Smooth muscle cell (in vitro differentiated cells): Measurements from ENCODE around the gene LMTK2. TPM values are rescaled to one million over a fixed set of nuclear protein-coding genes. Genes with fewer than 3 reads are reported as not detected.

Experiments
- DNase-seq: peaks from one replicate; lab custom pipeline; 2025; ENCODE audit not compliant: unreplicated experiment; lab: John Stamatoyannopoulos, UW
- H2AFZ ChIP-seq: fragments of 200-600 bp; sonication (generic); 2 replicates; pipeline ENCODE4 v1.6.0; 2016; ENCODE audit warnings: antibody characterized with exemption, low read depth, mild to moderate bottlenecking
- H3F3A ChIP-seq: fragments of 200-600 bp; sonication (generic); 2 replicates; pipeline ENCODE4 v1.6.0; 2017; ENCODE audit warnings: antibody characterized with exemption, low read depth
- H3K27ac ChIP-seq: fragments of 200-600 bp; sonication (generic); 2 replicates; pipeline ENCODE4 v1.5.1; 2016; ENCODE audit warnings: low read depth, mild to moderate bottlenecking
- H3K27me3 ChIP-seq: fragments of 200-600 bp; sonication (generic); 2 replicates; pipeline ENCODE4 v1.6.1; 2016; ENCODE audit warnings: low read depth, mild to moderate bottlenecking
- H3K36me3 ChIP-seq: fragments of 200-600 bp; sonication (generic); 2 replicates; pipeline ENCODE4 v1.5.1; 2016; ENCODE audit warnings: low read depth
- H3K4me1 ChIP-seq: fragments of 200-600 bp; sonication (generic); 2 replicates; pipeline ENCODE4 v1.5.1; 2016; ENCODE audit warnings: low read depth
- H3K4me2 ChIP-seq: fragments of 200-600 bp; sonication (generic); 2 replicates; pipeline ENCODE4 v1.6.0; 2016; ENCODE audit warnings: mild to moderate bottlenecking
- H3K4me3 ChIP-seq: fragments of 200-600 bp; sonication (generic); 2 replicates; pipeline ENCODE4 v1.5.1; 2016; ENCODE audit warnings: mild to moderate bottlenecking
- H3K79me2 ChIP-seq: fragments of 200-600 bp; sonication (generic); 2 replicates; pipeline ENCODE4 v1.6.0; 2016; ENCODE audit warnings: low read depth, mild to moderate bottlenecking
- H3K9ac ChIP-seq: fragments of 200-600 bp; sonication (generic); 2 replicates; pipeline ENCODE4 v1.6.0; 2016; ENCODE audit warnings: low read depth
- H3K9me3 ChIP-seq: fragments of 200-600 bp; sonication (generic); replicated peaks from 2 replicates; pipeline ENCODE4 v1.5.1; 2016; ENCODE audit warnings: low read depth
- H4K20me1 ChIP-seq: fragments of 200-600 bp; sonication (generic); 2 replicates; pipeline ENCODE4 v1.6.0; 2016; ENCODE audit warnings: low read depth
- WGBS: methylation state at CpG from one replicate; pipeline ENCODE4 v1.1.7; 2016; ENCODE audit warnings: low lambda C conversion rate; 5-methylcytosine and 5-hydroxymethylcytosine counted together
- polyA plus RNA-seq: library from polyadenylated mRNA; unstranded; fragments of >200 nt; fragmentation: Nextera tagmentation; extraction: Ambion mirVana; gene quantifications from 2 replicates; pipeline ENCODE4 v1.2.1, GENCODE V29; 2016
- total RNA-seq: library from RNA; depleted of rRNA; stranded (reverse); fragments of >200 nt; gene quantifications from 2 replicates; pipeline ENCODE4 v1.2.3, GENCODE V29; 2014
- TF ChIP-seq, protein P1 (sequence below): fragments of 200-600 bp; sonication (generic); IDR thresholded peaks from 2 replicates; pipeline ENCODE4 v1.5.1; 2017; ENCODE audit warnings: borderline replicate concordance, mild to moderate bottlenecking, antibody characterized with exemption; ENCODE audit not compliant: insufficient read depth, poor library complexity, severe bottlenecking

The LMTK2 gene
- total and polyA plus RNA-seq, 2 experiments from 2014 or later = 3.0 to 8.7 TPM

DNA sequence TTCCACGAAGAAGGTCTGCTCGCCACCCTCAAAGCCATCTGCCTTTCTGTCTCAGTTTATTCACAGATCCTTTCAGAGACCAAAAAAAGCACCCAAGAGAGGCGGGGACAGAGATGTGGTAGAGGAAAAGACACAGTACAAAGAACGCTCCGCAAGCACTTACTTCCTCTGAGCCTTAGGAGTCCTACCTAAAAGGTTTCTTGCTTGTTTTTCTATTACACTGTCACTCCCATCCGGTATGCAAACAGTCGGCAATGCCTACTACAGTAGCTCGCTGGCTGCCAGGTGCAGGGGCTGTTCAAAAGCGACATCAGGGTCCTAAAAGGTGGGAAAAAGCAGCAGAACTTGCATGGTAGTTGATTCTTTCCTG, 144.6 kb downstream of the LMTK2 start:
- Histone ChIP-seq H4K20me1 (peaks cover 3% of the 10 kb centered on the region), H3K36me3 (no peaks in the 10 kb centered on the region), H3K27me3 (no peaks in the 10 kb centered on the region), H3K4me2 (peak overlapping the region; percentile 98), H3K27ac (no peak overlapping the region), H3K4me1 (peaks cover 14% of the 10 kb centered on the region), H3F3A (no peaks in the 10 kb centered on the region), H2AFZ (peak overlapping the region; percentile 88), H3K9me3 (no peaks in the 10 kb centered on the region), H3K79me2 (peaks cover 22% of the 10 kb centered on the region), H3K4me3 (peak overlapping the region; percentile 80), H3K9ac (peak overlapping the region; percentile 63)
- WGBS = 30% methylated on average over 9 of the region's 9 CpGs
- TF ChIP-seq, protein P1, sequence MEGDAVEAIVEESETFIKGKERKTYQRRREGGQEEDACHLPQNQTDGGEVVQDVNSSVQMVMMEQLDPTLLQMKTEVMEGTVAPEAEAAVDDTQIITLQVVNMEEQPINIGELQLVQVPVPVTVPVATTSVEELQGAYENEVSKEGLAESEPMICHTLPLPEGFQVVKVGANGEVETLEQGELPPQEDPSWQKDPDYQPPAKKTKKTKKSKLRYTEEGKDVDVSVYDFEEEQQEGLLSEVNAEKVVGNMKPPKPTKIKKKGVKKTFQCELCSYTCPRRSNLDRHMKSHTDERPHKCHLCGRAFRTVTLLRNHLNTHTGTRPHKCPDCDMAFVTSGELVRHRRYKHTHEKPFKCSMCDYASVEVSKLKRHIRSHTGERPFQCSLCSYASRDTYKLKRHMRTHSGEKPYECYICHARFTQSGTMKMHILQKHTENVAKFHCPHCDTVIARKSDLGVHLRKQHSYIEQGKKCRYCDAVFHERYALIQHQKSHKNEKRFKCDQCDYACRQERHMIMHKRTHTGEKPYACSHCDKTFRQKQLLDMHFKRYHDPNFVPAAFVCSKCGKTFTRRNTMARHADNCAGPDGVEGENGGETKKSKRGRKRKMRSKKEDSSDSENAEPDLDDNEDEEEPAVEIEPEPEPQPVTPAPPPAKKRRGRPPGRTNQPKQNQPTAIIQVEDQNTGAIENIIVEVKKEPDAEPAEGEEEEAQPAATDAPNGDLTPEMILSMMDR = no peak
- no peak for DNase-seq

DNA sequence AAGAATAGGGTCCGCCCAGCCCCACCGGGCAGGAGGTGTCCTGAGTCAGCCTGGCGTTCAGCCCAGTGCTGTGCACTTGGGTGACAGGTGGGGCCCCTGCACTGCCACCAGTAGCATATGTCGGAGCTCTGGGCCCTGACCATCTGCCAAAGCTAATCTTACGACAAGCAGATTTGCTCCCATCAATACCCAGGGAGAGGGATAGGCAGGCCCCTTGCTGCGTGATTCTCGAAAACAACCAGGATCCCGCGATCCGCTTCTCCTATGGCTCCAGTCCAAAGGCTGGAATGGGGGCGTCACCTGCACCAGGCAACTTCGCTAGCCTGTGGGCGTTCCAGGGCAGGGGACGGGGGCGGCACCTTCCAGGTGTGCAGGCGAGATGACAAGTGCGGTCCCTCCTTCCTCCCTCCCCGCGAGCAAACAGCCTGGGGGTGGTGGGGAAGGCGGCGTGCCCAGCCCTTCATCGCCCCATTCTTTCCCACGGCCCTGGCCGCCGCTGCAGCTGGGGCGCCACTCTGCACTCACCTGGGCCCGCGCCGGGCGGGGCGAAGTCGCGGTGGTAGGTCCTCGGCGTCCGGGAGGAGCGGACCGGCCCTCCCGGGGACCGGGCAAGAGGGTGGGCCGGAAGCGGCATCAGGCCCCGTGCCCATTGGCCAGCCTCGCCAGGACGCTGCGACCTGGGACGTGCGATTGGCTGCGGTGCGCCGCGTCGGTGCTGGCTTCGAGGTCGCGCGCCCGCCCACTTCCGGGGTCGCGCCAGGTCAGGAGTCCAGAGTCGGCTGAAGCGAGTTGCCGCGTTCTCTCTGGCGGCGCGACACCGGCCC, 145.2 kb downstream of the LMTK2 start, which contains the start of gene TECPR1:
Gene TECPR1, minus strand, starts transcription at position 632 of the 824 bp plus-strand sequence. CDS start 6,086 bp downstream, outside the sequence.
- Histone ChIP-seq H3K27ac (no peak within 1 kb of the TSS), H2AFZ (peak within 1 kb of the TSS; percentile 88), H3K9me3 (no peaks in the 10 kb centered on the region), H3K4me2 (peak within 1 kb of the TSS; percentile 98), H3K4me3 (peak within 1 kb of the TSS; percentile 80), H3K36me3 (no peaks in the 10 kb centered on the region), H3K79me2 (peaks cover 22% of the 10 kb centered on the region), H3K27me3 (no peaks in the 10 kb centered on the region), H3K9ac (peak within 1 kb of the TSS; percentile 63), H3F3A (no peaks in the 10 kb centered on the region), H3K4me1 (peaks cover 14% of the 10 kb centered on the region), H4K20me1 (peaks cover 3% of the 10 kb centered on the region)
- TF ChIP-seq, protein P1 = no peak
- DNase-seq = peak; percentile 65
- WGBS = 1% methylated on average over 61 of the region's 69 CpGs

DNA sequence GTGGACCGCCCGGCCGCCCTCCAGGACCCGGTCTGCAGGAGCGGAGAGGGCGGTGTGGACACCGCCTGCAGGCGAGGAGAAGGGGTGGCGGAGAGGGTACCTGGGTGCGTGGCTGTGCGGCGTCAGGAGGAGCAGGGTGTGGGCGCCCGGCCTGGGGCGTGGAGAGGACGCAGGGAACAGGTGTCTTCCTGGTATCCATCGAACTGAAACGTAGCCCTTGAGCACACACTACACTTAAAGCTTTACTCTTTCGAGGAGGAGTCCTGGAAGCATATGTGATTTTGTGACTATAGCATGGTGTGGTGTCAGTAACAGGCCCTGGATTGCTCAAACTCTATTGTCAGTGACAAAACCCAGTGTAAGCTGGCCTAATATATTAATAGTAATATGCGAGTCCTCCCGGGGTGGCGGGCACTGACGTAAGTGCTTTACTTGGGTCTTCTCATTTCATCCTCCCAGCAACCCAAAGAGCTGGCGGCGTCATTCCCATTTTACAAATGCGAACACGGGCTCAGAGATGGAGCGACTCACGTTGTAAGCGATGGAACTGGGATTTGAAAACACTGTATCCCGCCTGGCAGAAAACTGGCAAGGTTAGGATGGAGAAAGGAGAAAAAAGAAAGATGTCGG, 145.9 kb downstream of the LMTK2 start:
- DNase-seq = no peak
- Histone ChIP-seq H3K9ac (peak overlapping the region; percentile 45), H3K4me1 (peaks cover 14% of the 10 kb centered on the region), H3K4me2 (peak overlapping the region; percentile 98), H4K20me1 (peaks cover 3% of the 10 kb centered on the region), H2AFZ (peak overlapping the region; percentile 75), H3K79me2 (peaks cover 22% of the 10 kb centered on the region), H3K9me3 (no peaks in the 10 kb centered on the region), H3K27me3 (no peaks in the 10 kb centered on the region), H3K27ac (no peak overlapping the region), H3K36me3 (no peaks in the 10 kb centered on the region), H3F3A (no peaks in the 10 kb centered on the region), H3K4me3 (peak overlapping the region; percentile 80)
- 29% methylated on average over 16 of the region's 32 CpGs for WGBS
- TF ChIP-seq, protein P1 = no peak
